Fibroblast of the aortic adventitia (primary cell): ENCODE measurements around the gene THAP11. TPM values are rescaled to one million over a fixed set of nuclear protein-coding genes. Genes with fewer than 3 reads are reported as not detected.
"Not testable (repeated sequence)": the region's sequence is repeated elsewhere in the genome, so short reads cannot be mapped to it uniquely, and the experiment has no call there.

Experiments used
- DNase-seq: peaks from one replicate; pipeline ENCODE4 v3.0.0-alpha.2; 2010; ENCODE audit warnings: low read depth
- H3K4me3 ChIP-seq: 2 replicates; pipeline ENCODE4 v1.5.1; 2011; ENCODE audit warnings: low read depth, mild to moderate bottlenecking, control low read depth, low read length, moderate library complexity
- total RNA-seq: library from RNA; depleted of rRNA; stranded (reverse); fragments of >200 nt; gene quantifications from 2 replicates; pipeline ENCODE4 v1.2.3, GENCODE V29; 2012; ENCODE audit warnings: low replicate concordance
- TF ChIP-seq, protein P1 (sequence below): IDR thresholded peaks from 2 replicates; pipeline ENCODE4 v1.5.1; 2011; ENCODE audit warnings: mild to moderate bottlenecking, low read length, control low read depth, inconsistent platforms; ENCODE audit not compliant: insufficient read depth

The THAP11 gene
- total RNA-seq, 1 donor: 21.1 TPM

DNA sequence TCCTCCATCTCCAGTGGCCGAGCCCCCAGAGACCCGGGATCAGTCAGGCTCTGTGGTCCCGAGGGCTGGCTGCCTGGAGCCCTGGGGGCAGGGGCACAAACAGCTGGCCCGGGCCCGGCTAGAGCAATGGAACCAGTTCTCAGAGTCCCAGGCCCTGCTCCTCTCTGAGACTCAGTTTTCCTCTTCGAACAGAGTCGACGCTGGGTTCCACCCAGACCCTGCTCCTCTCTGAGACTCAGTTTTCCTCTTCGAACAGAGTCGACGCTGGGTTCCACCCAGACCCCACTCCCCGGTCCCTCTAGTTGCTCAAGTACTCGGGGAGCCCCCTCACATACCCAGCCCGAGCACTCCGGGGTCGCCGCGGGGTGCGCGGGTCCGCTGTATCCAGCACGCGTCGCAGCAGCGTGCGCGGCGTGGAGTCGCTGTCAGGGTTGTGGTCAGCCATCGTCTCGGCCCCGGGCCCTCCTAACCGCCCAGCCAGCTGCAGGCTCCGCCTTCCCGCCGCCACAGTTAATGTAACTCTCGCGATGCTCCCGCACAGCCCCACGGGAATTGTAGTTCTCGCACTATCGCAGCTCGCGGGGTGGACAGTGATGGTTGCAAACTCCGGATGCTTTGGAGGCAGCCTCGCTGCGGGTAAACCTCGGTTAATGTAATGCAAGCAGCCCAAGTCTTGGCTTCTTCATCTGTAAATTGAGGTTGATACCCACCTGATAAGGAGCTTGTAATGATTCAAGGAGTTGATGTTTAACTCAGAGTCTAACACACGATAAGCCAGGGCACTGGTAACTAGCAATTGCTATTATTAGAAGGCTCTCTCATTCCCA is 8.5 kb upstream of the THAP11 start:
- TF ChIP-seq, protein P1, sequence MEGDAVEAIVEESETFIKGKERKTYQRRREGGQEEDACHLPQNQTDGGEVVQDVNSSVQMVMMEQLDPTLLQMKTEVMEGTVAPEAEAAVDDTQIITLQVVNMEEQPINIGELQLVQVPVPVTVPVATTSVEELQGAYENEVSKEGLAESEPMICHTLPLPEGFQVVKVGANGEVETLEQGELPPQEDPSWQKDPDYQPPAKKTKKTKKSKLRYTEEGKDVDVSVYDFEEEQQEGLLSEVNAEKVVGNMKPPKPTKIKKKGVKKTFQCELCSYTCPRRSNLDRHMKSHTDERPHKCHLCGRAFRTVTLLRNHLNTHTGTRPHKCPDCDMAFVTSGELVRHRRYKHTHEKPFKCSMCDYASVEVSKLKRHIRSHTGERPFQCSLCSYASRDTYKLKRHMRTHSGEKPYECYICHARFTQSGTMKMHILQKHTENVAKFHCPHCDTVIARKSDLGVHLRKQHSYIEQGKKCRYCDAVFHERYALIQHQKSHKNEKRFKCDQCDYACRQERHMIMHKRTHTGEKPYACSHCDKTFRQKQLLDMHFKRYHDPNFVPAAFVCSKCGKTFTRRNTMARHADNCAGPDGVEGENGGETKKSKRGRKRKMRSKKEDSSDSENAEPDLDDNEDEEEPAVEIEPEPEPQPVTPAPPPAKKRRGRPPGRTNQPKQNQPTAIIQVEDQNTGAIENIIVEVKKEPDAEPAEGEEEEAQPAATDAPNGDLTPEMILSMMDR: no peak
- peak; percentile 90 for DNase-seq
- H3K4me3 ChIP-seq: peak overlapping the region; percentile 85

DNA sequence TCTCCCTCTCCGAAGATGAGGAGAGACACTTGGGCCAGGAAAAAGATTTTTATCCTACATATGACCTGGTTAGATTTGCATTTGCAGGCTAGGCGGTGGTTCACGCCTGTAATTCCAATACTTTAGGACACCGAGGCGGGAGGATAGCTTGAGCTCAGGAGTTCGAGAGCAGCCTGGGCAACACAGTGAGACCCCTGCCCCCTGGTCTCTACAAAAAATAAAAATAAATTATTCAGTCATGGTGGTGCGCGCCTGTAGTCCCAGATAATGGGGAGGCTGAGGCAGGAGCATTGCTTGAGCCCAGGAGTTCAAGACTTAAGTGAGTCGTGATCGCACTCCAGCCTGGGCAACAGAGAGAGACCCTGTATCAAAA is 7.9 kb upstream of the THAP11 start:
- TF ChIP-seq, protein P1: no peak
- H3K4me3 ChIP-seq: peak overlapping the region; percentile 85
- no peak for DNase-seq

DNA sequence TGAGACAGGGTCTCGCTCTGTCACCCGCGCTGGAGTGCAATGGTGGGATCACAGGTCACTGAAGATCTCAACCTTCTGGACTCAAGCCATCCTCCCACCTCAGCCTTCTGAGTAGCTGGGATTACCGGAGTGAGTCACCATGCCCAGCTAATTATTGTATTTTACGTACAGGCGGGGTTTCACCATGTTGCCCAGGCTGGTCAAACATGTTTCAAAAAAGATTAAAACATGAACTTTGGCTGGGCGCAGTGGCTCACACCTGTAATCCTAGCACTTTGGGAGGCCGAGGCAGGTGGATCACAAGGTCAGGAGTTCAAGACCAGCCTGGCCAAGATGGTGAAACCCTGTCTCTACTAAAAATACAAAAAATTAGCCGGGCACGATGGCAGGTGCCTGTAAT is 4.9 kb upstream of the THAP11 start:
- H3K4me3 ChIP-seq, DNase-seq: not testable (repeated sequence)

DNA sequence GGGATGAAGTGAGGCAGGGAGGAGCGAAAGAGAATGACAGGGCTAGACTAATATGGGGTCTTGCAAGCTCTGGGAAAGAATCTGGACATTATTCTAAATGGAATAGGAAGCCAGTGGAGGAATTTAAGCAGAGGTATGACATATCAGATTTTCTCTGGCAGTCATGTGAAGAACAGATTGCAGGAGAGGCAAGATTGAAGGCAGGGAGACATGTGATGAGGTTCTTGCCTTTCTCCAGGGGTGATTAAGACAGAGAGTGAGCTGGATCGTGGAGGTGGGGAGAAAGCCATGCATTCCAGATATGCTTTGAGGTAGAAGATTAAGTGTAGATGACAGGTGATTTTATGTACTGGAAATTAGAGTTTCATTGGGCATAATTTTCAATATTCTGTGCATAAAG is 4.3 kb upstream of the THAP11 start:
- DNase-seq: no peak
- no peak overlapping the region for H3K4me3 ChIP-seq
- TF ChIP-seq, protein P1: no peak

DNA sequence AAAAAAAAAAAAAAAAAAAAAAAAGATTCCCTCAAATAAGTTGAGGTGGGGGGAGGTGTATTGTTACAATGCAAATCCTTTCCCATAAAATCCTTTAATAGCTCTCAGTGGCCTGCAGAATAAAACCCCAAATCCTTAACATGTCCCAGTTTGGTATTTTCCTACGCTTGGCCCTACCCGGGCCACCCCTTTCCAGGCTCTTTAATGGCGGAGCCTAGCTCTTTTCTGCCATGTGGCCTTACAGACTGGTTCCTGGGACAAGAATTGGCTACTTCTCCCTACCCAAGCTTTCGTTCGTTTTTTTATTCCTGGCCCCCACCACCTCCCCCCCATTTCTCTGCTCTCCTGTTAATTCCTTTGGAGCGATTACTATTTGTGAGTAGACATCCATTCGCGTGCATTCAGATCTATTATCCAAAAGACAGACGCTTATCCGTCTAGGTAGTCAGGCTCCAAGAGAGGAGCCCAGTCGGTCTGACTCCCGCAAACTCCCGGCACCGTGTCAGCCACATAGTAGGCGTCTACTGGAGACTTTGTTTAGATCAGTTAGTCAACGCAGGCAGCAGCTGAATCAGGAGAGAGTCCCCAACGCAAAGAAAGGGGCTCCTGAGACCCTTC is 813 bp upstream of the THAP11 start:
- H3K4me3 ChIP-seq: peak overlapping the region; percentile 50
- DNase-seq: no peak
- TF ChIP-seq, protein P1: no peak

DNA sequence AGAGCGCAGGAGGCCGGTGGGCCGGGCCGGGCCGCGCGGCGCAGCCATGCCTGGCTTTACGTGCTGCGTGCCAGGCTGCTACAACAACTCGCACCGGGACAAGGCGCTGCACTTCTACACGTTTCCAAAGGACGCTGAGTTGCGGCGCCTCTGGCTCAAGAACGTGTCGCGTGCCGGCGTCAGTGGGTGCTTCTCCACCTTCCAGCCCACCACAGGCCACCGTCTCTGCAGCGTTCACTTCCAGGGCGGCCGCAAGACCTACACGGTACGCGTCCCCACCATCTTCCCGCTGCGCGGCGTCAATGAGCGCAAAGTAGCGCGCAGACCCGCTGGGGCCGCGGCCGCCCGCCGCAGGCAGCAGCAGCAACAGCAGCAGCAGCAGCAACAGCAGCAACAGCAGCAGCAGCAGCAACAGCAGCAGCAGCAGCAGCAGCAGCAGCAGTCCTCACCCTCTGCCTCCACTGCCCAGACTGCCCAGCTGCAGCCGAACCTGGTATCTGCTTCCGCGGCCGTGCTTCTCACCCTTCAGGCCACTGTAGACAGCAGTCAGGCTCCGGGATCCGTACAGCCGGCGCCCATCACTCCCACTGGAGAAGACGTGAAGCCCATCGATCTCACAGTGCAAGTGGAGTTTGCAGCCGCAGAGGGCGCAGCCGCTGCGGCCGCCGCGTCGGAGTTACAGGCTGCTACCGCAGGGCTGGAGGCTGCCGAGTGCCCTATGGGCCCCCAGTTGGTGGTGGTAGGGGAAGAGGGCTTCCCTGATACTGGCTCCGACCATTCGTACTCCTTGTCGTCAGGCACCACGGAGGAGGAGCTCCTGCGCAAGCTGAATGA is 606 bp downstream of the THAP11 start:
- DNase-seq: peak; percentile 54
- TF ChIP-seq, protein P1: peak; percentile 37

GRCh38 chr16:67843343-67843765 is 1.2 kb downstream of the THAP11 start:
- peak overlapping the region; percentile 80 for H3K4me3 ChIP-seq
- DNase-seq: no peak
- TF ChIP-seq, protein P1: no peak

More for the DNA sequence above, 606 bp downstream of the THAP11 start:
- peak overlapping the region; percentile 80 for H3K4me3 ChIP-seq
